HCT116 (cell line): ENCODE measurements around the gene KIAA1755. TPM values are rescaled to one million over a fixed set of nuclear protein-coding genes. Genes with fewer than 3 reads are reported as not detected.

Experiments
- ATAC-seq: fragments of 200-7000 bp; cut with Tn5 transposase; 2 replicates; pipeline ENCODE4 v1.9.1; 2020; ENCODE audit warnings: mild to moderate bottlenecking, moderate library complexity
- BruUV-seq: library from RNA; stranded (reverse); fragments of 400-500 nt; replicated peaks from 2 replicates; lab custom pipeline; 2021; lab: Mats Ljungman, UMichigan
- CTCF ChIA-PET: fragments of 300-600 bp; sonication (Branson Sonifier 250); formaldehyde crosslinking; loops from one replicate; lab custom pipeline; 2021; ENCODE audit warnings: antibody characterized with exemption; lab: Charles Lee
- POLR2A ChIA-PET: fragments of 300-600, 350-600 bp; sonication (Branson Sonifier 250); formaldehyde crosslinking; loops from one replicate; lab custom pipeline; 2021; ENCODE audit warnings: antibody characterized with exemption; lab: Charles Lee
- RAD21 ChIA-PET, 2 experiments: fragments of 300-600 bp; sonication (Branson Sonifier 250); formaldehyde crosslinking; loops; one replicate each; lab custom pipeline; 2023; ENCODE audit warnings: low total read pairs in 2 of 2; ENCODE audit not compliant: uncharacterized antibody in 2 of 2, unreplicated experiment in 2 of 2, low non-redundant PET in 1 of 2; lab: Charles Lee
- DNase-seq: peaks from one replicate; pipeline ENCODE4 v3.0.0-alpha.2; 2010; ENCODE audit warnings: low read depth, low spot score
- H2AFZ ChIP-seq: fragments of 200-600 bp; shearing (Covaris generic), sonication (generic); 2 replicates; pipeline ENCODE4 v1.6.1; 2017; ENCODE audit warnings: low read depth, mixed run types, mixed read lengths, antibody characterized with exemption, low read length; ENCODE audit not compliant: poor library complexity, severe bottlenecking
- H3K27ac ChIP-seq: 2 replicates; pipeline ENCODE4 v1.5.1; 2012; ENCODE audit warnings: low read depth, low read length
- H3K27me3 ChIP-seq: fragments of 200-600 bp; sonication (generic); 2 replicates; pipeline ENCODE4 v1.6.1; 2016; ENCODE audit warnings: mixed run types, low read length, mixed read lengths; ENCODE audit not compliant: insufficient read depth
- H3K36me3 ChIP-seq, 2 experiments: fragments of 200-500 bp in 1 of 2; fragments of 200-600 bp in 1 of 2; sonication (Bioruptor generic) in 1 of 2; sonication (generic) in 1 of 2; 2 replicates each; pipeline versions ENCODE4 v1.5.1 to v1.6.1; 2014 to 2016; ENCODE audit warnings: low read length in 2 of 2, inconsistent platforms in 1 of 2, mixed read lengths in 1 of 2, mixed run types in 1 of 2; ENCODE audit not compliant: insufficient read depth in 2 of 2, control insufficient read depth in 1 of 2
- H3K4me1 ChIP-seq, 2 experiments: fragments of 200-600 bp in 1 of 2; sonication (generic) in 1 of 2; 2 replicates each; pipeline versions ENCODE4 v1.5.1 to v1.6.1; 2012 to 2017; ENCODE audit warnings: low read length in 2 of 2, inconsistent platforms in 1 of 2, mild to moderate bottlenecking in 1 of 2, mixed read lengths in 1 of 2, mixed run types in 1 of 2, moderate library complexity in 1 of 2; ENCODE audit not compliant: insufficient read depth in 2 of 2, control insufficient read depth in 1 of 2
- H3K4me2 ChIP-seq: fragments of 200-600 bp; sonication (generic); 2 replicates; pipeline ENCODE4 v1.6.1; 2017; ENCODE audit warnings: mixed run types, low read length, mixed read lengths
- H3K4me3 ChIP-seq, 2 experiments: fragments of 200-600 bp in 1 of 2; sonication (generic) in 1 of 2; replicated peaks in 1 of 2; 2 replicates each; pipeline ENCODE4 v1.5.1; 2011 to 2016; ENCODE audit warnings: low read length in 2 of 2, control low read depth in 1 of 2, low read depth in 1 of 2, mild to moderate bottlenecking in 1 of 2, mixed read lengths in 1 of 2, mixed run types in 1 of 2
- H3K79me2 ChIP-seq: fragments of 200-600 bp; sonication (generic); 2 replicates; pipeline ENCODE4 v1.6.1; 2017; ENCODE audit warnings: mild to moderate bottlenecking, mixed run types, low read length, moderate library complexity, mixed read lengths; ENCODE audit not compliant: insufficient read depth
- H3K9ac ChIP-seq: fragments of 200-600 bp; sonication (generic); 2 replicates; pipeline ENCODE4 v1.6.1; 2016; ENCODE audit warnings: low read length, mixed read lengths
- H3K9me2 ChIP-seq: fragments of 200-600 bp; sonication (generic), shearing (Covaris generic); 2 replicates; pipeline ENCODE4 v1.6.1; 2017; ENCODE audit warnings: mixed run types, mild to moderate bottlenecking, moderate library complexity; ENCODE audit not compliant: insufficient read depth
- H3K9me3 ChIP-seq, 2 experiments: fragments of 200-500 bp in 1 of 2; fragments of 200-600 bp in 1 of 2; sonication (Bioruptor generic) in 1 of 2; sonication (generic) in 1 of 2; 2 replicates each; pipeline ENCODE4 v1.6.1; 2014 to 2017; ENCODE audit warnings: low read length in 2 of 2, mixed read lengths in 2 of 2, inconsistent platforms in 1 of 2, low read depth in 1 of 2, mild to moderate bottlenecking in 1 of 2, mixed run types in 1 of 2, moderate library complexity in 1 of 2; ENCODE audit not compliant: control insufficient read depth in 1 of 2, insufficient read depth in 1 of 2
- H4K20me1 ChIP-seq: fragments of 200-600 bp; sonication (generic), shearing (Covaris generic); 2 replicates; pipeline ENCODE4 v1.6.1; 2017; ENCODE audit warnings: mixed run types, mild to moderate bottlenecking, moderate library complexity; ENCODE audit not compliant: insufficient read depth
- ATF3 ChIP-seq: IDR thresholded peaks from 2 replicates; pipeline ENCODE4 v1.6.1; 2012
- CEBPB ChIP-seq: IDR thresholded peaks from 2 replicates; pipeline ENCODE4 v1.6.1; 2012; ENCODE audit warnings: low read depth
- POLR2AphosphoS5 ChIP-seq: IDR thresholded peaks from 2 replicates; pipeline ENCODE4 v1.6.1; 2011; ENCODE audit warnings: mild to moderate bottlenecking, low read depth, low read length, moderate library complexity
- SIN3A ChIP-seq: IDR thresholded peaks from 2 replicates; pipeline ENCODE4 v1.6.1; 2012; ENCODE audit warnings: low read depth
- SP1 ChIP-seq: IDR thresholded peaks from 2 replicates; pipeline ENCODE4 v1.6.1; 2012; ENCODE audit warnings: low read depth
- intact Hi-C: fragments of 100-400 bp; cut with micrococcal nuclease; formaldehyde crosslinking; loops from 2 replicates; pipeline ENCODE4 v1.10.0; 2022
- total RNA-seq: library from RNA; stranded (reverse); gene quantifications from one replicate; pipeline ENCODE4 v1.2.1, GENCODE V29; 2021; ENCODE audit not compliant: unreplicated experiment

Gene KIAA1755
- total RNA-seq, 1 experiment from 2014 or later = not detected

GRCh38 chr20:38298768-38299288 is 38.3 kb upstream of the KIAA1755 start:
- POLR2A ChIA-PET = no interaction called here
- CTCF ChIA-PET = no interaction called here
- ATAC-seq (no peak), DNase-seq (no peak)
- no TSS peak for BruUV-seq
- Histone ChIP-seq H3K4me3 (no peak overlapping the region), H3K9me3 (no peaks in the 10 kb centered on the region), H3K27me3 (no peaks in the 10 kb centered on the region), H3K9ac (no peak overlapping the region), H2AFZ (no peak overlapping the region), H3K4me1 (peaks cover 6 to 10% of the 10 kb centered on the region in 2 experiments; a peak in 2 of 4 replicates), H3K4me2 (no peak overlapping the region), H3K79me2 (no peaks in the 10 kb centered on the region), H3K9me2 (no peaks in the 10 kb centered on the region)
- RAD21 ChIA-PET = no interaction called here
- intact Hi-C loops = no loop called here
- TF ChIP-seq POLR2AphosphoS5 = no peak
- TF ChIP-seq, all 23 proteins: peak for 0
- H3K36me3 ChIP-seq = no peaks in the 10 kb centered on the region
- no peak overlapping the region for H3K27ac ChIP-seq
- no peaks in the 10 kb centered on the region for H4K20me1 ChIP-seq

GRCh38 chr20:38297916-38298674 is 37.6 kb upstream of the KIAA1755 start:
- CTCF ChIA-PET = no interaction called here
- no peak for DNase-seq
- H3K27ac ChIP-seq = no peak overlapping the region
- H3K79me2 ChIP-seq = no peaks in the 10 kb centered on the region
- H3K9me3 ChIP-seq = no peaks in the 10 kb centered on the region
- no peak overlapping the region for H3K9ac ChIP-seq
- H3K4me1 ChIP-seq = peaks cover 6 to 10% of the 10 kb centered on the region in 2 experiments; a peak in 2 of 4 replicates
- RAD21 ChIA-PET = no interaction called here
- no TSS peak for BruUV-seq
- no peak for ATAC-seq
- no peaks in the 10 kb centered on the region for H3K9me2 ChIP-seq
- intact Hi-C loops = no loop called here
- POLR2A ChIA-PET = no interaction called here
- H3K4me2 ChIP-seq = no peak overlapping the region
- no peaks in the 10 kb centered on the region for H3K36me3 ChIP-seq
- TF ChIP-seq CEBPB (no peak), SP1 (no peak), SIN3A (no peak), ATF3 (no peak)
- no peak overlapping the region for H2AFZ ChIP-seq
- H4K20me1 ChIP-seq = no peaks in the 10 kb centered on the region
- H3K27me3 ChIP-seq = no peaks in the 10 kb centered on the region
- no peak overlapping the region for H3K4me3 ChIP-seq
